Liver (tissue), 9 donors: ENCODE data around the gene STOX2. TPM values are rescaled to one million over a fixed set of nuclear protein-coding genes. Genes with fewer than 3 reads are reported as not detected.

Experiments
- DNase-seq: peaks from one replicate; pipeline ENCODE4 v3.0.0-alpha.2; 2017; ENCODE audit warnings: low spot score
- H3K27ac ChIP-seq, 2 donors: one replicate each; pipeline ENCODE4 v1.7.0; 2013; ENCODE audit warnings: inconsistent platforms in 2 of 2, low read length in 2 of 2, control low read depth in 1 of 2, low read depth in 1 of 2, mild to moderate bottlenecking in 1 of 2
- H3K27me3 ChIP-seq, 4 donors: one replicate each; pipeline versions ENCODE4 v1.6.1 to v1.7.0; 2013; ENCODE audit warnings: low read length in 3 of 4, inconsistent platforms in 1 of 4, mild to moderate bottlenecking in 1 of 4, moderate library complexity in 1 of 4; ENCODE audit not compliant: control insufficient read depth in 4 of 4, insufficient read depth in 4 of 4
- H3K36me3 ChIP-seq, 4 donors: one replicate each; pipeline versions ENCODE4 v1.6.1 to v1.7.0; 2013; ENCODE audit warnings: low read length in 3 of 4, mild to moderate bottlenecking in 3 of 4, low read depth in 1 of 4, moderate library complexity in 1 of 4; ENCODE audit not compliant: control insufficient read depth in 4 of 4, insufficient read depth in 3 of 4
- H3K4me1 ChIP-seq, 4 donors: one replicate each; pipeline versions ENCODE4 v1.6.1 to v1.7.0; 2013; ENCODE audit warnings: low read length in 3 of 4, mild to moderate bottlenecking in 3 of 4, moderate library complexity in 1 of 4; ENCODE audit not compliant: control insufficient read depth in 4 of 4, insufficient read depth in 4 of 4
- H3K4me3 ChIP-seq, 3 donors: one replicate each; pipeline versions ENCODE4 v1.6.1 to v1.7.0; 2013; ENCODE audit warnings: low read length in 3 of 3, control low read depth in 1 of 3, low read depth in 1 of 3, mild to moderate bottlenecking in 1 of 3
- H3K9ac ChIP-seq, 2 donors: one replicate each; pipeline ENCODE4 v1.7.0; 2013; ENCODE audit warnings: low read length in 2 of 2, mild to moderate bottlenecking in 2 of 2, moderate library complexity in 2 of 2, control low read depth in 1 of 2, low read depth in 1 of 2
- H3K9me3 ChIP-seq, 4 donors: one replicate each; pipeline versions ENCODE4 v1.6.1 to v1.7.0; 2013; ENCODE audit warnings: low read length in 3 of 4; ENCODE audit not compliant: control insufficient read depth in 4 of 4
- EGR1 ChIP-seq, 2 donors: IDR thresholded peaks; 2 replicates each; pipeline ENCODE4 v1.6.1; 2016 to 2018; ENCODE audit warnings: antibody characterized with exemption in 2 of 2, low read depth in 2 of 2
- FOXA1 ChIP-seq: IDR thresholded peaks from 2 replicates; pipeline ENCODE4 v1.6.1; 2016; ENCODE audit warnings: antibody characterized with exemption
- FOXA2 ChIP-seq: IDR thresholded peaks from 2 replicates; pipeline ENCODE4 v1.6.1; 2016; ENCODE audit warnings: antibody characterized with exemption
- GABPA ChIP-seq, 2 donors: IDR thresholded peaks in 1 of 2; conservative IDR thresholded peaks in 1 of 2; 2 replicates each; pipeline ENCODE4 v1.6.1; 2016; ENCODE audit warnings: antibody characterized with exemption in 2 of 2, mild to moderate bottlenecking in 1 of 2, moderate library complexity in 1 of 2
- HNF4A ChIP-seq, 2 donors: conservative IDR thresholded peaks; 2 replicates each; pipeline ENCODE4 v1.6.1; 2016; ENCODE audit warnings: antibody characterized with exemption in 2 of 2, mild to moderate bottlenecking in 2 of 2
- HNF4G ChIP-seq: IDR thresholded peaks from 2 replicates; pipeline ENCODE4 v1.6.1; 2016; ENCODE audit warnings: antibody characterized with exemption
- JUND ChIP-seq, 2 donors: IDR thresholded peaks; 2 replicates each; pipeline ENCODE4 v1.6.1; 2016; ENCODE audit warnings: antibody characterized with exemption in 2 of 2
- NR2F2 ChIP-seq: IDR thresholded peaks from 2 replicates; pipeline ENCODE4 v1.6.1; 2016; ENCODE audit warnings: antibody characterized with exemption
- RAD21 ChIP-seq, 2 donors: IDR thresholded peaks; 2 replicates each; pipeline ENCODE4 v1.6.1; 2016; ENCODE audit warnings: antibody characterized with exemption in 2 of 2, mild to moderate bottlenecking in 2 of 2
- RXRA ChIP-seq, 2 donors: IDR thresholded peaks; 2 replicates each; pipeline ENCODE4 v1.6.1; 2017 to 2018; ENCODE audit warnings: antibody characterized with exemption in 2 of 2, mild to moderate bottlenecking in 1 of 2
- SP1 ChIP-seq: IDR thresholded peaks from 2 replicates; pipeline ENCODE4 v1.6.1; 2018; ENCODE audit warnings: antibody characterized with exemption, mild to moderate bottlenecking
- TAF1 ChIP-seq: conservative IDR thresholded peaks from 2 replicates; pipeline ENCODE4 v1.6.1; 2016; ENCODE audit warnings: antibody characterized with exemption, mild to moderate bottlenecking
- YY1 ChIP-seq: IDR thresholded peaks from 2 replicates; pipeline ENCODE4 v1.6.1; 2016; ENCODE audit warnings: antibody characterized with exemption, mild to moderate bottlenecking
- WGBS: extraction: QIAGEN DNeasy Blood & Tissue Kit; methylation state at CpG from one replicate; pipeline ENCODE4 v1.1.7; 2013; 5-methylcytosine and 5-hydroxymethylcytosine counted together
- polyA plus RNA-seq, 2 donors: library from polyadenylated mRNA; stranded (reverse) in 1 of 2; unstranded in 1 of 2; fragments of 200-250 nt in 1 of 2; fragments of >200 nt in 1 of 2; fragmentation: Nextera tagmentation in 1 of 2; extraction: Ambion mirVana in 1 of 2; gene quantifications; one replicate each; pipeline versions ENCODE4 v1.2.1 to v1.2.3, GENCODE V29; 2013 to 2015
- total RNA-seq, 2 donors: library from RNA; depleted of rRNA; stranded (reverse); fragments of >200 nt; gene quantifications; one replicate each; pipeline ENCODE4 v1.2.3, GENCODE V29; 2014
- TF ChIP-seq, protein P1 (sequence below): IDR thresholded peaks from 2 replicates; pipeline ENCODE4 v1.6.1; 2016; ENCODE audit warnings: antibody characterized with exemption
- TF ChIP-seq, protein P2 (sequence below): IDR thresholded peaks from 2 replicates; pipeline ENCODE4 v1.6.1; 2016; ENCODE audit warnings: antibody characterized with exemption, mild to moderate bottlenecking
- TF ChIP-seq, protein P3 (sequence below): IDR thresholded peaks from 2 replicates; pipeline ENCODE4 v1.6.1; 2016; ENCODE audit warnings: antibody characterized with exemption
- TF ChIP-seq, protein P4 (sequence below): fragments of 150-350 bp; IDR thresholded peaks from 2 replicates; pipeline ENCODE4 v1.5.1; 2017; ENCODE audit warnings: improper control_type of control experiment, low read depth, low read length; ENCODE audit not compliant: missing input control
- donor health status: healthy.
- donor health status: healthy.
- donor health status: healthy.
- donor health status: healthy.
- donor health status: healthy.

STOX2 gene
- total and polyA plus RNA-seq, 4 donors: 1.4 to 12.6 (median 1.6) TPM

DNA sequence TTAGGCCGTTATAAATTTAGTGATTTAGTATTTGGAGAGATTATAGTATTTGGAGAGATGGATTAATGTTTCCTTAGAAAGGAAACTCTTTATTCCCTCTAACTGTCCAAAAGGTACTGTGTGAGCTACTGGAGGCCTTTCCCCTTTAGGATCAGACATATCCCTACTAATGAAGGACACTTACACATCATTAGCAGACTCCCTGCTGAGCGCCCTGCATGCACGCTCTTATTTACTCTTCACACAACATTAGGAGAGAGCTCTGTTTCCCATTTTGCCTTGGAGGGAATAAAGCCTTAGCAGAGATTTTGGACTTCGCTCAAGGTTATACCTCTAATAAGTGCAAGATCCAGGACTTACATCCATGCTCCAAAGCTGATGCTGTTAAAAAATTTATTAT is 17.8 kb upstream of the STOX2 start:
- Histone ChIP-seq H3K9me3 (no peaks in the 10 kb centered on the region), H3K36me3 (no peaks in the 10 kb centered on the region), H3K27ac (no peak overlapping the region), H3K27me3 (no peaks in the 10 kb centered on the region), H3K9ac (no peak overlapping the region), H3K4me1 (no peaks in the 10 kb centered on the region), H3K4me3 (no peak overlapping the region)
- WGBS: 96% methylated on average over 4 of the region's 4 CpGs
- no peak for DNase-seq
- no peak for TF ChIP-seq FOXA1
- no peak for TF ChIP-seq RAD21 (IDR thresholded peaks at IDR 0.05)
- TF ChIP-seq, protein P1, sequence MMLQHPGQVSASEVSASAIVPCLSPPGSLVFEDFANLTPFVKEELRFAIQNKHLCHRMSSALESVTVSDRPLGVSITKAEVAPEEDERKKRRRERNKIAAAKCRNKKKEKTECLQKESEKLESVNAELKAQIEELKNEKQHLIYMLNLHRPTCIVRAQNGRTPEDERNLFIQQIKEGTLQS: no peak
- TF ChIP-seq HNF4G: no peak
- TF ChIP-seq SP1: no peak

DNA sequence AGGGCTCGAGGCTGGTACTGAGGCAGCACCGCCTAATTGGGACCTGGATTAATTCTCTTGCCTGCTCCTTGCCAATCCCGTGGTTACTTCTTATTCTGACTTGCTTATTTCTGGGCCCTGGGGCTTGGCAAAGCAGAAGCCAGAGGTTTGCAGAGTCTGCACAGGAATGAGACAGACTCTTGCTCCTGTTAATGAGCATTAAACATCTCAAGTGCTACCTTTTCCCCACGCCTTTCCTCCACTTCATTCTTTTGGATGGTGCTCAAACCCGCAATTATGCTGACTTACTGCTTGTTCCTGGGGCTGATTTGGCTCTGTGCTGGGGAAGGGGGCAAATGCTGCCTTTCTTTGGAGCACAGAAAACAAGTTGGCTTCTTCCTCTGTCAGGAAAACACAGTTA is 16.5 kb upstream of the STOX2 start:
- Histone ChIP-seq H3K36me3 (no peaks in the 10 kb centered on the region), H3K9me3 (no peaks in the 10 kb centered on the region), H3K4me3 (no peak overlapping the region), H3K9ac (no peak overlapping the region), H3K4me1 (no peaks in the 10 kb centered on the region), H3K27ac (no peak overlapping the region), H3K27me3 (no peaks in the 10 kb centered on the region)
- 88% methylated on average over 5 of the region's 5 CpGs for WGBS
- TF ChIP-seq JUND (IDR thresholded peaks at IDR 0.05) (no peak), FOXA2 (no peak), HNF4A (conservative IDR thresholded peaks at IDR 0.05) (no peak), RAD21 (IDR thresholded peaks at IDR 0.05) (no peak), GABPA (IDR thresholded peaks at IDR 0.05 in 1 of 2, conservative IDR thresholded peaks at IDR 0.05 in 1 of 2) (no peak), FOXA1 (no peak), NR2F2 (no peak), HNF4G (no peak), YY1 (no peak), EGR1 (IDR thresholded peaks at IDR 0.05; ENCODE audit: low read depth in 2 of 2) (no peak), TAF1 (no peak), RXRA (IDR thresholded peaks at IDR 0.05) (no peak)
- TF ChIP-seq, protein P2, sequence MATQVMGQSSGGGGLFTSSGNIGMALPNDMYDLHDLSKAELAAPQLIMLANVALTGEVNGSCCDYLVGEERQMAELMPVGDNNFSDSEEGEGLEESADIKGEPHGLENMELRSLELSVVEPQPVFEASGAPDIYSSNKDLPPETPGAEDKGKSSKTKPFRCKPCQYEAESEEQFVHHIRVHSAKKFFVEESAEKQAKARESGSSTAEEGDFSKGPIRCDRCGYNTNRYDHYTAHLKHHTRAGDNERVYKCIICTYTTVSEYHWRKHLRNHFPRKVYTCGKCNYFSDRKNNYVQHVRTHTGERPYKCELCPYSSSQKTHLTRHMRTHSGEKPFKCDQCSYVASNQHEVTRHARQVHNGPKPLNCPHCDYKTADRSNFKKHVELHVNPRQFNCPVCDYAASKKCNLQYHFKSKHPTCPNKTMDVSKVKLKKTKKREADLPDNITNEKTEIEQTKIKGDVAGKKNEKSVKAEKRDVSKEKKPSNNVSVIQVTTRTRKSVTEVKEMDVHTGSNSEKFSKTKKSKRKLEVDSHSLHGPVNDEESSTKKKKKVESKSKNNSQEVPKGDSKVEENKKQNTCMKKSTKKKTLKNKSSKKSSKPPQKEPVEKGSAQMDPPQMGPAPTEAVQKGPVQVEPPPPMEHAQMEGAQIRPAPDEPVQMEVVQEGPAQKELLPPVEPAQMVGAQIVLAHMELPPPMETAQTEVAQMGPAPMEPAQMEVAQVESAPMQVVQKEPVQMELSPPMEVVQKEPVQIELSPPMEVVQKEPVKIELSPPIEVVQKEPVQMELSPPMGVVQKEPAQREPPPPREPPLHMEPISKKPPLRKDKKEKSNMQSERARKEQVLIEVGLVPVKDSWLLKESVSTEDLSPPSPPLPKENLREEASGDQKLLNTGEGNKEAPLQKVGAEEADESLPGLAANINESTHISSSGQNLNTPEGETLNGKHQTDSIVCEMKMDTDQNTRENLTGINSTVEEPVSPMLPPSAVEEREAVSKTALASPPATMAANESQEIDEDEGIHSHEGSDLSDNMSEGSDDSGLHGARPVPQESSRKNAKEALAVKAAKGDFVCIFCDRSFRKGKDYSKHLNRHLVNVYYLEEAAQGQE: no peak
- TF ChIP-seq, protein P3, sequence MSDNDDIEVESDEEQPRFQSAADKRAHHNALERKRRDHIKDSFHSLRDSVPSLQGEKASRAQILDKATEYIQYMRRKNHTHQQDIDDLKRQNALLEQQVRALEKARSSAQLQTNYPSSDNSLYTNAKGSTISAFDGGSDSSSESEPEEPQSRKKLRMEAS: no peak
- TF ChIP-seq, protein P4, sequence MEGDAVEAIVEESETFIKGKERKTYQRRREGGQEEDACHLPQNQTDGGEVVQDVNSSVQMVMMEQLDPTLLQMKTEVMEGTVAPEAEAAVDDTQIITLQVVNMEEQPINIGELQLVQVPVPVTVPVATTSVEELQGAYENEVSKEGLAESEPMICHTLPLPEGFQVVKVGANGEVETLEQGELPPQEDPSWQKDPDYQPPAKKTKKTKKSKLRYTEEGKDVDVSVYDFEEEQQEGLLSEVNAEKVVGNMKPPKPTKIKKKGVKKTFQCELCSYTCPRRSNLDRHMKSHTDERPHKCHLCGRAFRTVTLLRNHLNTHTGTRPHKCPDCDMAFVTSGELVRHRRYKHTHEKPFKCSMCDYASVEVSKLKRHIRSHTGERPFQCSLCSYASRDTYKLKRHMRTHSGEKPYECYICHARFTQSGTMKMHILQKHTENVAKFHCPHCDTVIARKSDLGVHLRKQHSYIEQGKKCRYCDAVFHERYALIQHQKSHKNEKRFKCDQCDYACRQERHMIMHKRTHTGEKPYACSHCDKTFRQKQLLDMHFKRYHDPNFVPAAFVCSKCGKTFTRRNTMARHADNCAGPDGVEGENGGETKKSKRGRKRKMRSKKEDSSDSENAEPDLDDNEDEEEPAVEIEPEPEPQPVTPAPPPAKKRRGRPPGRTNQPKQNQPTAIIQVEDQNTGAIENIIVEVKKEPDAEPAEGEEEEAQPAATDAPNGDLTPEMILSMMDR: no peak
- TF ChIP-seq, protein P1: no peak
- DNase-seq: no peak
